OCI-LY3 (cell line): Measurements from ENCODE around the gene MYL2.
"Not testable (repeated sequence)": the region's sequence is repeated elsewhere in the genome, so short reads cannot be mapped to it uniquely, and the experiment has no call there.

Experiments
- H2AFZ ChIP-seq: fragments of 200-600, 300-600 bp; shearing (Covaris generic); 2 replicates; pipeline ENCODE4 v1.6.0; 2014; ENCODE audit warnings: antibody characterized with exemption, low read depth, low read length
- H3K27ac ChIP-seq: fragments of 200-600, 300-600 bp; sonication (generic); 2 replicates; pipeline ENCODE4 v1.5.1; 2014; ENCODE audit warnings: mild to moderate bottlenecking, low read length, moderate library complexity, mixed read lengths
- H3K27me3 ChIP-seq: fragments of 200-600, 300-600 bp; sonication (generic); 2 replicates; pipeline ENCODE4 v1.6.1; 2014; ENCODE audit warnings: low read depth, low read length, mixed read lengths
- H3K36me3 ChIP-seq: fragments of 200-600, 300-600 bp; sonication (generic); replicated peaks from 2 replicates; pipeline ENCODE3; 2014; ENCODE audit warnings: low read depth, low read length, mixed read lengths
- H3K4me1 ChIP-seq: fragments of 300-600, 200-600 bp; sonication (generic); 2 replicates; pipeline ENCODE4 v1.6.1; 2014; ENCODE audit warnings: low read length, mixed read lengths
- H3K4me2 ChIP-seq: fragments of 200-600, 300-600 bp; sonication (generic); 2 replicates; pipeline ENCODE4 v1.6.1; 2014; ENCODE audit warnings: low read length, mixed read lengths
- H3K4me3 ChIP-seq: fragments of 300-600, 200-600 bp; sonication (generic); 2 replicates; pipeline ENCODE4 v1.5.1; 2014; ENCODE audit warnings: antibody characterized with exemption, mild to moderate bottlenecking, low read length, moderate library complexity
- H3K79me2 ChIP-seq: fragments of 300-600, 200-600 bp; shearing (Covaris generic); 2 replicates; pipeline ENCODE4 v1.6.1; 2014; ENCODE audit warnings: mild to moderate bottlenecking, low read length, mixed read lengths
- H3K9ac ChIP-seq: fragments of 300-600, 200-600 bp; shearing (Covaris generic); 2 replicates; pipeline ENCODE4 v1.6.0; 2014; ENCODE audit warnings: mild to moderate bottlenecking, low read length, moderate library complexity
- H3K9me3 ChIP-seq: fragments of 200-600, 300-600 bp; shearing (Covaris generic); 2 replicates; pipeline ENCODE4 v1.6.1; 2014; ENCODE audit warnings: low read length, mixed read lengths; ENCODE audit not compliant: insufficient read depth
- H4K20me1 ChIP-seq: fragments of 200-600, 300-600 bp; sonication (generic); 2 replicates; pipeline ENCODE4 v1.6.1; 2016; ENCODE audit warnings: low read length, mixed read lengths; ENCODE audit not compliant: insufficient read depth
- CTCF ChIP-seq: fragments of 200-600, 300-600 bp; sonication (generic); IDR thresholded peaks from 2 replicates; pipeline ENCODE4 v1.5.1; 2014; ENCODE audit warnings: antibody characterized with exemption, low read length, low read depth
- EZH2phosphoT487 ChIP-seq: fragments of 200-600 bp; shearing (Covaris generic); IDR thresholded peaks from 2 replicates; pipeline ENCODE4 v1.6.1; 2018; ENCODE audit warnings: antibody characterized with exemption, mixed run types, low read depth

MYL2 gene

GRCh38 chr12:110957652-110958051 lies 37.3 kb upstream of the MYL2 start:
- Histone ChIP-seq H2AFZ (no peak overlapping the region), H3K27ac (no peak overlapping the region), H3K4me3 (no peak overlapping the region), H4K20me1 (no peaks in the 10 kb centered on the region), H3K36me3 (no peaks in the 10 kb centered on the region), H3K9ac (no peak overlapping the region), H3K4me2 (no peak overlapping the region), H3K27me3 (peaks cover 25% of the 10 kb centered on the region), H3K79me2 (no peaks in the 10 kb centered on the region), H3K4me1 (no peaks in the 10 kb centered on the region), H3K9me3 (no peaks in the 10 kb centered on the region)
- TF ChIP-seq EZH2phosphoT487 (no peak), CTCF (no peak)

GRCh38 chr12:110957159-110957558 lies 36.8 kb upstream of the MYL2 start:
- H3K36me3 ChIP-seq = no peaks in the 10 kb centered on the region
- no peaks in the 10 kb centered on the region for H4K20me1 ChIP-seq
- H3K27me3 ChIP-seq = peaks cover 22% of the 10 kb centered on the region
- no peak overlapping the region for H3K4me3 ChIP-seq
- H3K4me1 ChIP-seq = no peaks in the 10 kb centered on the region
- no peaks in the 10 kb centered on the region for H3K9me3 ChIP-seq
- H3K79me2 ChIP-seq = no peaks in the 10 kb centered on the region
- TF ChIP-seq CTCF (no peak), EZH2phosphoT487 (no peak)
- no peak overlapping the region for H2AFZ ChIP-seq
- no peak overlapping the region for H3K4me2 ChIP-seq
- H3K27ac ChIP-seq = no peak overlapping the region
- H3K9ac ChIP-seq = no peak overlapping the region

GRCh38 chr12:110950867-110951266 lies 30.5 kb upstream of the MYL2 start:
- not testable (repeated sequence) for H3K9ac ChIP-seq, H3K9me3 ChIP-seq, H3K27ac ChIP-seq, H3K4me2 ChIP-seq, H3K4me3 ChIP-seq, H2AFZ ChIP-seq, H3K4me1 ChIP-seq, H4K20me1 ChIP-seq, H3K79me2 ChIP-seq, H3K36me3 ChIP-seq
- H3K27me3 ChIP-seq = peaks cover 10% of the 10 kb centered on the region

- not testable (repeated sequence) for H3K4me2 ChIP-seq, H3K27ac ChIP-seq, H3K9ac ChIP-seq, H3K27me3 ChIP-seq, H3K79me2 ChIP-seq, H4K20me1 ChIP-seq, H3K4me3 ChIP-seq, H3K36me3 ChIP-seq, H3K9me3 ChIP-seq, H3K4me1 ChIP-seq, H2AFZ ChIP-seq
These were observed 30.1 kb upstream of the MYL2 start for GRCh38 chr12:110950466-110950865.

GRCh38 chr12:110948041-110948440 lies 27.7 kb upstream of the MYL2 start:
- Histone ChIP-seq H3K27me3 (peaks cover 6% of the 10 kb centered on the region; the same call in 1 of the 2 replicates), H3K4me3 (no peak overlapping the region), H3K79me2 (no peaks in the 10 kb centered on the region), H3K4me2 (no peak overlapping the region), H3K9me3 (peaks cover 6% of the 10 kb centered on the region; the same call in 1 of the 2 replicates), H3K9ac (no peak overlapping the region), H3K4me1 (no peaks in the 10 kb centered on the region), H2AFZ (no peak overlapping the region), H3K27ac (no peak overlapping the region), H3K36me3 (no peaks in the 10 kb centered on the region), H4K20me1 (no peaks in the 10 kb centered on the region)
- TF ChIP-seq CTCF (no peak), EZH2phosphoT487 (no peak)
